Measurements from ENCODE around the gene ST6GALNAC4. TPM values are rescaled to one million over a fixed set of nuclear protein-coding genes. Genes with fewer than 3 reads are reported as not detected.

ST6GALNAC4 gene
- total and polyA plus RNA-seq, 9 of the 15 experiments (the other 6 are each of a cell fraction or from before 2014, with no cell fraction given), result 2.6 to 43.1 (median 15.4) TPM

DNA sequence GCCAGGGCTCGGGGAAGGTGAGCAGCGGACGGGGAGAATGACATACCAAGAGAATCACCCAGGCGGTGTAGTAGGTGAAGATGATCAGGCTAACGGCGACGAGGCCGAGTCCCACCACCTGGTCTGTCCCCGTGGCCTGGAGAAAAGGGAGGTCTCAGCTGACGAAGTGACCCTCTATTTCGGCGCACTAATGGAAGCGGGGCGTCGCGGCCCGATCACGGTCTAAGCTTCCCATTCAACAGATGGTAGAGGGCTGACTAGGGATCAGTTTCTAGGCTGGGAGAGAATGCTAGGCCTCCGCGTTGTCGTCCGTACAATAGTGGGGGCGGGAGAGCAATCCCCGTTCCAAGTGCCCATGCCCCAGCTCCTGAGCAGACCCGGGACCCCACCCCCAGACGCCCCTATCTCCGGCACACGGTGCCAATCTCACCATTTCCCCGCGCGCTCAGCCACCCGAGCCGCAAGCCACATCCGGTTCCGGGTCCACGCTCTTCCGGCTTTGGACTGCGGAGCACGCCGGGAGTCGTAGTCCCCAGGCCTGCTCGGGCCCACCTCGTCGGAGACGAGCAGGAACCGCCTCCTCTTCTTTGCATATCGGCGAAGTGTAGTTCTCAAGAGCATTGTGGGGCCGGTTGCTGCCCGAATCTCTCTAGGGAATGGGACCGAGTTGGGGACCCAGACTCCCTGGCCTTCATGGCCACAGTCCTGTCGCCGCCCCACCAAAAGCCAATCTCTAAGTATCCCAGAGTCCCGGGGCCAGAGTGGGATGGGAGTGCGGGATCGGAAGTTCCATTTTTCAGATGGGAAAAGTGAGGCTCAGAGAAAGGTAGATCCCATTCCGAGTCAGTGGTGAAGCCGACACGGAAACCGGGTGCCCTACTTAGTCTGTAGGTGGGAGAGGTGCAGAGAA, 20.8 kb upstream of the ST6GALNAC4 start, which contains the start of gene DPM2 (continued):
- TF ChIP-seq NR2C1 (IDR thresholded peaks at IDR 0.05) (no peak), NR2C1 (tag; IDR thresholded peaks at IDR 0.05) (peak; percentile 93), SPI1 (IDR thresholded peaks at IDR 0.05; ENCODE audit: borderline replicate concordance, low read depth, low read length) (no peak), ZNF23 (CRISPR knock-in tag; IDR thresholded peaks at IDR 0.05) (no peak), OTX1 (CRISPR knock-in tag; IDR thresholded peaks at IDR 0.05) (peak; percentile 39; the same call in 1 of the 2 replicates), LCOR (CRISPR knock-in tag; IDR thresholded peaks at IDR 0.05) (0 out of 2 replicates have a peak, but pooled peaks have one; percentile 58), TEAD1 (CRISPR knock-in tag; IDR thresholded peaks at IDR 0.05) (peak; percentile 6 to 51; a peak in 1 of 4 replicates), RBM22 (IDR thresholded peaks at IDR 0.05; ENCODE audit: low read depth, low read length, poor library complexity, severe bottlenecking) (peak; percentile 61), KAT7 (CRISPR knock-in tag; IDR thresholded peaks at IDR 0.05; ENCODE audit: borderline replicate concordance) (peak; percentile 89), KLF6 (CRISPR knock-in tag; IDR thresholded peaks at IDR 0.05; ENCODE audit: borderline replicate concordance) (no peak), POLR2AphosphoS5 (IDR thresholded peaks at IDR 0.05; ENCODE audit: control insufficient read depth, insufficient read depth, low read depth, low read length) (peak; percentile 69; the same call in 1 of the 2 replicates), GABPA (tag; conservative IDR thresholded peaks at IDR 0.05; ENCODE audit: low read depth) (peak; percentile 98), ZC3H11A (IDR thresholded peaks at IDR 0.05; ENCODE audit: low read depth, low read length) (0 out of 2 replicates have a peak, but pooled peaks have one; percentile 40), TBL1XR1 (IDR thresholded peaks at IDR 0.05; ENCODE audit: low read length in 2 of 2) (peak; percentile 55 to 56; a peak in 2 of 4 replicates), CREM (IDR thresholded peaks at IDR 0.05; ENCODE audit: low read depth) (peak; percentile 91), LARP7 (IDR thresholded peaks at IDR 0.05) (no peak)
- TF ChIP-seq, protein P1, sequence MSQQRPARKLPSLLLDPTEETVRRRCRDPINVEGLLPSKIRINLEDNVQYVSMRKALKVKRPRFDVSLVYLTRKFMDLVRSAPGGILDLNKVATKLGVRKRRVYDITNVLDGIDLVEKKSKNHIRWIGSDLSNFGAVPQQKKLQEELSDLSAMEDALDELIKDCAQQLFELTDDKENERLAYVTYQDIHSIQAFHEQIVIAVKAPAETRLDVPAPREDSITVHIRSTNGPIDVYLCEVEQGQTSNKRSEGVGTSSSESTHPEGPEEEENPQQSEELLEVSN (IDR thresholded peaks at IDR 0.05; ENCODE audit: borderline replicate concordance in 1 of 2, extremely low read depth in 1 of 2, insufficient read depth in 1 of 2, insufficient read length in 1 of 2, low read depth in 1 of 2, low read length in 1 of 2, poor library complexity in 1 of 2, severe bottlenecking in 1 of 2), result peak; percentile 80 to 85
- TF ChIP-seq, protein P2, sequence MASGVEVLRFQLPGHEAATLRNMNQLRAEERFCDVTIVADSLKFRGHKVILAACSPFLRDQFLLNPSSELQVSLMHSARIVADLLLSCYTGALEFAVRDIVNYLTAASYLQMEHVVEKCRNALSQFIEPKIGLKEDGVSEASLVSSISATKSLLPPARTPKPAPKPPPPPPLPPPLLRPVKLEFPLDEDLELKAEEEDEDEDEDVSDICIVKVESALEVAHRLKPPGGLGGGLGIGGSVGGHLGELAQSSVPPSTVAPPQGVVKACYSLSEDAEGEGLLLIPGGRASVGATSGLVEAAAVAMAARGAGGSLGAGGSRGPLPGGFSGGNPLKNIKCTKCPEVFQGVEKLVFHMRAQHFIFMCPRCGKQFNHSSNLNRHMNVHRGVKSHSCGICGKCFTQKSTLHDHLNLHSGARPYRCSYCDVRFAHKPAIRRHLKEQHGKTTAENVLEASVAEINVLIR (CRISPR knock-in tag; IDR thresholded peaks at IDR 0.05), result peak; percentile 41; the same call in 1 of the 2 replicates
- TF ChIP-seq, protein P3, sequence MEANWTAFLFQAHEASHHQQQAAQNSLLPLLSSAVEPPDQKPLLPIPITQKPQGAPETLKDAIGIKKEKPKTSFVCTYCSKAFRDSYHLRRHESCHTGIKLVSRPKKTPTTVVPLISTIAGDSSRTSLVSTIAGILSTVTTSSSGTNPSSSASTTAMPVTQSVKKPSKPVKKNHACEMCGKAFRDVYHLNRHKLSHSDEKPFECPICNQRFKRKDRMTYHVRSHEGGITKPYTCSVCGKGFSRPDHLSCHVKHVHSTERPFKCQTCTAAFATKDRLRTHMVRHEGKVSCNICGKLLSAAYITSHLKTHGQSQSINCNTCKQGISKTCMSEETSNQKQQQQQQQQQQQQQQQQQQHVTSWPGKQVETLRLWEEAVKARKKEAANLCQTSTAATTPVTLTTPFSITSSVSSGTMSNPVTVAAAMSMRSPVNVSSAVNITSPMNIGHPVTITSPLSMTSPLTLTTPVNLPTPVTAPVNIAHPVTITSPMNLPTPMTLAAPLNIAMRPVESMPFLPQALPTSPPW (CRISPR knock-in tag; IDR thresholded peaks at IDR 0.05), result no peak
- TF ChIP-seq, protein P4, sequence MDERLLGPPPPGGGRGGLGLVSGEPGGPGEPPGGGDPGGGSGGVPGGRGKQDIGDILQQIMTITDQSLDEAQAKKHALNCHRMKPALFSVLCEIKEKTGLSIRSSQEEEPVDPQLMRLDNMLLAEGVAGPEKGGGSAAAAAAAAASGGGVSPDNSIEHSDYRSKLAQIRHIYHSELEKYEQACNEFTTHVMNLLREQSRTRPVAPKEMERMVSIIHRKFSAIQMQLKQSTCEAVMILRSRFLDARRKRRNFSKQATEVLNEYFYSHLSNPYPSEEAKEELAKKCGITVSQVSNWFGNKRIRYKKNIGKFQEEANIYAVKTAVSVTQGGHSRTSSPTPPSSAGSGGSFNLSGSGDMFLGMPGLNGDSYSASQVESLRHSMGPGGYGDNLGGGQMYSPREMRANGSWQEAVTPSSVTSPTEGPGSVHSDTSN (CRISPR knock-in tag; IDR thresholded peaks at IDR 0.05; ENCODE audit: low read depth), result no peak
- TF ChIP-seq, protein P4 (tag; conservative IDR thresholded peaks at IDR 0.05; ENCODE audit: low read depth), result no peak
